HL-60 (cell line): Measurements from ENCODE around the gene AIF1.
A peak's percentile ranks its signal among the peaks of the same experiment; 100 is the strongest.

Experiments
- DNase-seq, 2 experiments: peaks; one replicate each; pipeline ENCODE4 v3.0.0-alpha.2; 2010 to 2020; ENCODE audit warnings: low read depth in 1 of 2, low spot score in 1 of 2
- H3K27ac ChIP-seq: fragments of 250-450 bp; sonication (Bioruptor Pico); replicated peaks from 2 replicates; pipeline ENCODE4 v1.5.1; 2020; ENCODE audit warnings: mild to moderate bottlenecking, moderate library complexity
- H3K27me3 ChIP-seq: fragments of 250-450 bp; sonication (Bioruptor Pico); 2 replicates; pipeline ENCODE4 v1.5.1; 2021; ENCODE audit warnings: mild to moderate bottlenecking, moderate library complexity; ENCODE audit not compliant: insufficient read depth, poor library complexity, severe bottlenecking
- H3K4me3 ChIP-seq: replicated peaks from 2 replicates; pipeline ENCODE4 v1.5.1; 2011; ENCODE audit warnings: mild to moderate bottlenecking, control low read depth, low read length; ENCODE audit not compliant: insufficient read depth
- CTCF ChIP-seq: IDR thresholded peaks from one replicate; pipeline ENCODE4 v1.5.1; 2011; ENCODE audit warnings: low read length, control low read depth, inconsistent platforms; ENCODE audit not compliant: insufficient read depth
- GABPA ChIP-seq: IDR thresholded peaks from 2 replicates; pipeline ENCODE4 v1.6.1; 2012; ENCODE audit warnings: low read depth
- POLR2AphosphoS5 ChIP-seq: IDR thresholded peaks from 2 replicates; pipeline ENCODE4 v1.6.1; 2012; ENCODE audit warnings: low read depth
- REST ChIP-seq: IDR thresholded peaks from 2 replicates; pipeline ENCODE4 v1.6.1; 2012; ENCODE audit warnings: low read depth; ENCODE audit not compliant: insufficient replicate concordance
- SPI1 ChIP-seq: IDR thresholded peaks from 2 replicates; pipeline ENCODE4 v1.6.1; 2012; ENCODE audit warnings: low read depth, mild to moderate bottlenecking, borderline replicate concordance

The AIF1 gene

GRCh38 chr6:31617010-31617409, 2.0 kb downstream of the AIF1 start:
- DNase-seq = no peak
- Histone ChIP-seq H3K27ac (peak overlapping the region; percentile 92), H3K27me3 (no peaks in the 10 kb centered on the region), H3K4me3 (peak overlapping the region; percentile 54)
- TF ChIP-seq SPI1 (no peak), POLR2AphosphoS5 (no peak), REST (no peak), GABPA (no peak), CTCF (no peak)

- DNase-seq = peak; percentile 98 to 99
- no peak for TF ChIP-seq SPI1
- no peak for TF ChIP-seq GABPA
- no peak for TF ChIP-seq CTCF
- peak; percentile 46 for TF ChIP-seq REST
- peak; percentile 91 for TF ChIP-seq POLR2AphosphoS5
- peak overlapping the region; percentile 49 for H3K4me3 ChIP-seq
These were observed 5.0 kb downstream of the AIF1 start for GRCh38 chr6:31619805-31620585.

GRCh38 chr6:31620586-31621319, 5.7 kb downstream of the AIF1 start, which contains the start of gene PRRC2A:
Gene PRRC2A (plus strand): TSS chr6:31620715. CDS start chr6:31622790, 2,075 bp downstream.
- Histone ChIP-seq H3K27me3 (no peaks in the 10 kb centered on the region), H3K4me3 (peak within 1 kb of the TSS; percentile 83), H3K27ac (peak within 1 kb of the TSS; percentile 97)
- TF ChIP-seq REST (peak; percentile 71), POLR2AphosphoS5 (no peak)
- DNase-seq = peak; percentile 74 to 76

More at GRCh38 chr6:31619805-31620585, 5.0 kb downstream of the AIF1 start:
- no peaks in the 10 kb centered on the region for H3K27me3 ChIP-seq
- peak overlapping the region; percentile 96 for H3K27ac ChIP-seq
